HepG2 (cell line): ENCODE measurements around the gene DCUN1D4. TPM values are rescaled to one million over a fixed set of nuclear protein-coding genes. Genes with fewer than 3 reads are reported as not detected.
A peak's percentile ranks its signal among the peaks of the same experiment; 100 is the strongest.

Experiments
- ATAC-seq: fragments of 200-7000 bp; cut with Tn5 transposase; 3 replicates; pipeline ENCODE4 v1.9.1; 2020; ENCODE audit warnings: mild to moderate bottlenecking, moderate library complexity
- BruUV-seq: library from RNA; stranded (reverse); fragments of 400-500 nt; replicated peaks from 2 replicates; lab custom pipeline; 2021; lab: Mats Ljungman, UMichigan
- CTCF ChIA-PET: fragments of 300-600 bp; formaldehyde crosslinking; extraction: SDS; loops from one replicate; lab custom pipeline; 2021; ENCODE audit warnings: low total read pairs, inconsistent platforms, low intra/inter-chr PET ratio; lab: Yijun Ruan, JAX
- POLR2A ChIA-PET: fragments of 350-600 bp; sonication (Branson Sonifier 250); formaldehyde crosslinking; loops from one replicate; lab custom pipeline; 2020; ENCODE audit warnings: antibody characterized with exemption, inconsistent platforms; lab: Yijun Ruan, JAX
- DNase-seq: peaks from one replicate; pipeline ENCODE4 v3.0.0-alpha.2; 2015; ENCODE audit warnings: low spot score
- FAIRE-seq: peaks from 3 replicates; lab custom pipeline; 2011; peaks lifted over from hg19 to GRCh38; lab: Jason Lieb, UNC
- H2AFZ ChIP-seq: one replicate; pipeline ENCODE4 v1.6.1; 2011; ENCODE audit warnings: low read length, inconsistent platforms
- H3K27ac ChIP-seq: fragments of 300-600 bp; 3 replicates; pipeline ENCODE4 v1.8.0; 2011; ENCODE audit warnings: mixed run types, mild to moderate bottlenecking, mixed read lengths, low read length, inconsistent platforms; ENCODE audit not compliant: insufficient read depth; ENCODE audit errors: extremely low read length
- H3K27me3 ChIP-seq, 2 experiments: fragments of 200-600 bp in 1 of 2; 2 replicates in 1 of 2; 3 replicates in 1 of 2; pipeline versions ENCODE4 v1.6.0 to v1.8.0; 2011; ENCODE audit warnings: low read length in 2 of 2, mild to moderate bottlenecking in 2 of 2, moderate library complexity in 2 of 2, inconsistent platforms in 1 of 2; ENCODE audit not compliant: insufficient read depth in 2 of 2, control insufficient read depth in 1 of 2
- H3K36me3 ChIP-seq, 2 experiments: fragments of 200-600 bp in 1 of 2; replicated peaks in 1 of 2; 2 replicates in 1 of 2; 3 replicates in 1 of 2; pipeline versions ENCODE4 v1.5.1 to v1.8.0; 2011; ENCODE audit warnings: low read length in 2 of 2, inconsistent platforms in 1 of 2; ENCODE audit not compliant: insufficient read depth in 2 of 2, control insufficient read depth in 1 of 2
- H3K4me1 ChIP-seq: 2 replicates; pipeline ENCODE4 v1.5.1; 2012; ENCODE audit warnings: low read length, inconsistent platforms; ENCODE audit not compliant: insufficient read depth
- H3K4me2 ChIP-seq: 2 replicates; pipeline ENCODE4 v1.6.0; 2011; ENCODE audit warnings: low read depth, low read length, inconsistent platforms
- H3K4me3 ChIP-seq, 3 experiments: fragments of 200-600 bp in 1 of 3; sonication (generic), shearing (Covaris generic) in 1 of 3; replicated peaks in 1 of 3; 2 replicates each; pipeline ENCODE4 v1.5.1; 2011 to 2016; ENCODE audit warnings: low read length in 3 of 3, inconsistent platforms in 2 of 3, low read depth in 2 of 3, mild to moderate bottlenecking in 2 of 3, control low read depth in 1 of 3, mixed read lengths in 1 of 3; ENCODE audit not compliant: insufficient read depth in 1 of 3
- H3K79me2 ChIP-seq: one replicate; pipeline ENCODE4 v1.6.1; 2011; ENCODE audit warnings: low read length, inconsistent platforms; ENCODE audit not compliant: insufficient read depth
- H3K9ac ChIP-seq: 2 replicates; pipeline ENCODE4 v1.6.0; 2011; ENCODE audit warnings: mild to moderate bottlenecking, low read depth, low read length, inconsistent platforms; ENCODE audit not compliant: insufficient read depth
- H3K9me3 ChIP-seq: 2 replicates; pipeline ENCODE4 v1.5.1; 2012; ENCODE audit warnings: mild to moderate bottlenecking, low read length
- H4K20me1 ChIP-seq: 2 replicates; pipeline ENCODE4 v1.6.0; 2011; ENCODE audit warnings: inconsistent platforms, mild to moderate bottlenecking, low read length, moderate library complexity; ENCODE audit not compliant: insufficient read depth
- AGO2 ChIP-seq: fragments of 200-400 bp; formaldehyde crosslinking; optimal IDR thresholded peaks from 2 replicates; pipeline ENCODE3; 2017; ENCODE audit warnings: mild to moderate bottlenecking, low read depth, low read length, moderate library complexity
- FOXO1 ChIP-seq: sonication (generic); formaldehyde crosslinking; IDR thresholded peaks from 2 replicates; pipeline ENCODE4 v1.4.0; 2020; ENCODE audit warnings: missing genetic modification reagents
- SP2 ChIP-seq: sonication (generic); formaldehyde crosslinking; IDR thresholded peaks from 2 replicates; pipeline ENCODE4 v1.5.1; 2020; ENCODE audit warnings: mild to moderate bottlenecking, missing genetic modification reagents
- TCF12 ChIP-seq, 2 experiments: fragments of 450-650 bp in 1 of 2; sonication (generic) in 1 of 2; formaldehyde crosslinking in 1 of 2; IDR thresholded peaks; 2 replicates each; pipeline versions ENCODE4 v1.6.1 to v1.8.0; 2017 to 2022; ENCODE audit warnings: antibody characterized with exemption in 1 of 2, mild to moderate bottlenecking in 1 of 2, missing genetic modification reagents in 1 of 2, moderate library complexity in 1 of 2
- ZNF24 ChIP-seq: fragments of 450-650 bp; IDR thresholded peaks from 2 replicates; pipeline ENCODE4 v1.6.1; 2017; ENCODE audit warnings: antibody characterized with exemption, mild to moderate bottlenecking
- ZNF850 ChIP-seq: sonication (generic); formaldehyde crosslinking; conservative IDR thresholded peaks from 2 replicates; pipeline ENCODE4 v1.9.0; 2021; ENCODE audit warnings: mild to moderate bottlenecking, missing genetic modification reagents
- WGBS: methylation state at CpG from one replicate; pipeline ENCODE4 v1.1.6; 2017; ENCODE audit warnings: low lambda C conversion rate; 5-methylcytosine and 5-hydroxymethylcytosine counted together
- in situ Hi-C: cut with HindIII; loops from 2 replicates; pipeline ENCODE4 v1.10.0; 2017; ENCODE audit warnings: low pct_unique_long_range_greater_than_20kb; ENCODE audit not compliant: extremely low pct_ligation_motif_present
- intact Hi-C: fragments of 100-400 bp; cut with micrococcal nuclease; formaldehyde crosslinking; loops from one replicate; pipeline ENCODE4 v1.10.0; 2022; ENCODE audit not compliant: unreplicated experiment
- polyA plus RNA-seq, 8 experiments: library from polyadenylated mRNA; depleted of rRNA in 3 of 8; stranded (reverse) in 7 of 8; unstranded in 1 of 8; fragments of >200 nt; fragmentation: Illumina TruSeq in 4 of 8; extraction: Trizol in 4 of 8; gene quantifications; 2 replicates each; pipeline versions ENCODE4 v1.2.1 to v1.2.3, GENCODE V29; 2011 to 2016; ENCODE audit warnings: low read depth in 4 of 8, missing spikeins in 1 of 8, mixed read lengths in 1 of 8; ENCODE audit not compliant: insufficient read depth in 1 of 8
- total RNA-seq, 5 experiments: library from RNA; depleted of rRNA; stranded (reverse); fragments of >200 nt; fragmentation: Illumina TruSeq; extraction: Trizol; gene quantifications; 2 replicates each; pipeline ENCODE4 v1.2.3, GENCODE V29; 2016; ENCODE audit warnings: low read depth in 1 of 5
- TF ChIP-seq, protein P1 (sequence below): sonication (generic); formaldehyde crosslinking; IDR thresholded peaks from 2 replicates; pipeline ENCODE4 v1.5.1; 2020; ENCODE audit warnings: missing genetic modification reagents, mild to moderate bottlenecking, borderline replicate concordance
- TF ChIP-seq, protein P2 (sequence below): sonication (generic); formaldehyde crosslinking; IDR thresholded peaks from 2 replicates; pipeline ENCODE4 v1.4.0; 2020; ENCODE audit warnings: missing genetic modification reagents
- TF ChIP-seq, protein P3 (sequence below): sonication (generic); formaldehyde crosslinking; IDR thresholded peaks from 2 replicates; pipeline ENCODE4 v1.4.0; 2020; ENCODE audit warnings: mild to moderate bottlenecking, missing genetic modification reagents
- TF ChIP-seq, protein P4 (sequence below): sonication (generic); formaldehyde crosslinking; IDR thresholded peaks from 2 replicates; pipeline ENCODE4 v1.4.0; 2020; ENCODE audit warnings: missing genetic modification reagents

The DCUN1D4 gene
- total and polyA plus RNA-seq, 2 of the 13 experiments (the other 11 are each of a cell fraction or from before 2014, with no cell fraction given), result 27.9 to 44.4 TPM

DNA sequence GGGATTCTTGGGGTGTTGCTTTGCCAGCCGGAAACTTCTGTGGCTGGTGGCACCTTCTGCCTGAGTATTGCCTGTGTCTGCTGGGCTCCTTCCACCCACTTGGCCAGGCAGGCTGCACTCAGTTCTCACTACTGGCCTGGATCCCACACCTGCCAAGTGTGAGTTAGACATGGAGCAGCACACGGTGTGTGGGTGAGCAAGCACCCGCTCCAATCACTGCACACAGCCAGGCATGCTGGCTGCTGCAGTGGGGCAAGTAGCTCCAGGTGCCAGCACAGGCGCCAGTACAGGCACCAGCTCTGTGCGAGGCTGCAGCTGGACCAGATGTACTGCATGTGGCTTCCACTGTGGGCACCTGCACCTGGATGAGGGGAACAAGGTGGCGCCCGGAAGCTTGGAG, 23.9 kb downstream of the DCUN1D4 start (continued):
- TF ChIP-seq, protein P1, sequence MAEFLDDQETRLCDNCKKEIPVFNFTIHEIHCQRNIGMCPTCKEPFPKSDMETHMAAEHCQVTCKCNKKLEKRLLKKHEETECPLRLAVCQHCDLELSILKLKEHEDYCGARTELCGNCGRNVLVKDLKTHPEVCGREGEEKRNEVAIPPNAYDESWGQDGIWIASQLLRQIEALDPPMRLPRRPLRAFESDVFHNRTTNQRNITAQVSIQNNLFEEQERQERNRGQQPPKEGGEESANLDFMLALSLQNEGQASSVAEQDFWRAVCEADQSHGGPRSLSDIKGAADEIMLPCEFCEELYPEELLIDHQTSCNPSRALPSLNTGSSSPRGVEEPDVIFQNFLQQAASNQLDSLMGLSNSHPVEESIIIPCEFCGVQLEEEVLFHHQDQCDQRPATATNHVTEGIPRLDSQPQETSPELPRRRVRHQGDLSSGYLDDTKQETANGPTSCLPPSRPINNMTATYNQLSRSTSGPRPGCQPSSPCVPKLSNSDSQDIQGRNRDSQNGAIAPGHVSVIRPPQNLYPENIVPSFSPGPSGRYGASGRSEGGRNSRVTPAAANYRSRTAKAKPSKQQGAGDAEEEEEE (CRISPR knock-in tag), result no peak
- TF ChIP-seq, protein P2, sequence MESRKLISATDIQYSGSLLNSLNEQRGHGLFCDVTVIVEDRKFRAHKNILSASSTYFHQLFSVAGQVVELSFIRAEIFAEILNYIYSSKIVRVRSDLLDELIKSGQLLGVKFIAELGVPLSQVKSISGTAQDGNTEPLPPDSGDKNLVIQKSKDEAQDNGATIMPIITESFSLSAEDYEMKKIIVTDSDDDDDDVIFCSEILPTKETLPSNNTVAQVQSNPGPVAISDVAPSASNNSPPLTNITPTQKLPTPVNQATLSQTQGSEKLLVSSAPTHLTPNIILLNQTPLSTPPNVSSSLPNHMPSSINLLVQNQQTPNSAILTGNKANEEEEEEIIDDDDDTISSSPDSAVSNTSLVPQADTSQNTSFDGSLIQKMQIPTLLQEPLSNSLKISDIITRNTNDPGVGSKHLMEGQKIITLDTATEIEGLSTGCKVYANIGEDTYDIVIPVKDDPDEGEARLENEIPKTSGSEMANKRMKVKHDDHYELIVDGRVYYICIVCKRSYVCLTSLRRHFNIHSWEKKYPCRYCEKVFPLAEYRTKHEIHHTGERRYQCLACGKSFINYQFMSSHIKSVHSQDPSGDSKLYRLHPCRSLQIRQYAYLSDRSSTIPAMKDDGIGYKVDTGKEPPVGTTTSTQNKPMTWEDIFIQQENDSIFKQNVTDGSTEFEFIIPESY (CRISPR knock-in tag), result no peak
- TF ChIP-seq, protein P3, sequence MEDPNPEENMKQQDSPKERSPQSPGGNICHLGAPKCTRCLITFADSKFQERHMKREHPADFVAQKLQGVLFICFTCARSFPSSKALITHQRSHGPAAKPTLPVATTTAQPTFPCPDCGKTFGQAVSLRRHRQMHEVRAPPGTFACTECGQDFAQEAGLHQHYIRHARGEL (CRISPR knock-in tag), result no peak

DNA sequence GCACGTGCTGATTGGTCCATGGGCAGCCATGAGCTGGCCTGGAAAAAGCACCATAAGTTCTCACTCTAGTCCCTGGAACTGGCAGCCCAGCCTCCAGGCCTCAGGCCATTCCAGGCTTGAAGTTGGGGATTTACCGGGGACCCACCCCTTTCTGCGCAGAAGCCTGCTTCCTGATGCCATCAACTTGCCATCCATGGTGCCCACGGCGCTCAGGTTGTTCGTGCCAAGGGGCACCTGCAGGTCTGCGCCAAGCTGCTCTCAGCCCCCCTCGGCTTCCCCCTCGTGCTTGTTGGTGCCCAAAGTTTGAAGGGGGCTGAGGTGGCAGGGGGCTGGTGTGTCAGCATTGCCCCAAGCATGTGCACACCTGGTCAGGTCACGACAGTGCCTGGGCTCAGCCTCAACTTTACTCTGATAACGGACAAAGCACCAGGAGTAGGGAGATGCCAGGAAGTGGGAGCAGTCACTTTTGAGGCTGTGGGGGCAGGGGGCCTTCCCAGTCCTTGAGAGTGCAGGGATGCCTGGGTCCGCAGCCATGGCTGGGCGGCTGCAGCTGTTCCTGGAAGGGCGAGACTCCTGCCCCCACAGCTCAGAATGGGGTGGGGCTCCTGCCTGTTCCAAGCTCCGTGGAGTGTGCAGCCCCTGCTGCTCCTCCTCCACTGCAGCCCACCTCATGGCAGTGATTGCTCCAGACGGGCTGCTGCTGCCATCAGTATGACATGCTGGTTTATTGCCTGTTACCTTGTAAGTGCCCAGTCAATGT, 24.9 kb downstream of the DCUN1D4 start:
- Histone ChIP-seq H3K36me3 (peaks cover 20 to 55% of the 10 kb centered on the region in 2 experiments), H3K9ac (no peak overlapping the region), H3K4me3 (no peak overlapping the region), H3K4me1 (no peaks in the 10 kb centered on the region), H3K79me2 (no peaks in the 10 kb centered on the region), H4K20me1 (no peaks in the 10 kb centered on the region), H3K9me3 (no peaks in the 10 kb centered on the region), H3K27ac (no peak overlapping the region), H3K27me3 (no peaks in the 10 kb centered on the region), H2AFZ (no peak overlapping the region), H3K4me2 (no peak overlapping the region)
- no peak for ATAC-seq
- no TSS peak for BruUV-seq
- in situ Hi-C loops (no loop called here), intact Hi-C loops (no loop called here)
- POLR2A ChIA-PET, result no interaction called here
- 100% methylated on average over 1 of the region's 16 CpGs for WGBS
- CTCF ChIA-PET, result no interaction called here
- TF ChIP-seq FOXO1 (CRISPR knock-in tag) (no peak), ZNF850 (CRISPR knock-in tag) (no peak), SP2 (CRISPR knock-in tag) (no peak), AGO2 (peak; percentile 32), TCF12 (IDR thresholded peaks at IDR 0.05) (no peak), TCF12 (CRISPR knock-in tag; IDR thresholded peaks at IDR 0.05) (no peak), ZNF24 (no peak)
- TF ChIP-seq, protein P4, sequence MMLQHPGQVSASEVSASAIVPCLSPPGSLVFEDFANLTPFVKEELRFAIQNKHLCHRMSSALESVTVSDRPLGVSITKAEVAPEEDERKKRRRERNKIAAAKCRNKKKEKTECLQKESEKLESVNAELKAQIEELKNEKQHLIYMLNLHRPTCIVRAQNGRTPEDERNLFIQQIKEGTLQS, result no peak
- no peak for FAIRE-seq
- no peak for DNase-seq
